GM23248 (cell line): ENCODE data around the gene PARL.

Experiments used
- EZH2 ChIP-seq: fragments of 200-600 bp; sonication (generic); IDR thresholded peaks from 2 replicates; pipeline ENCODE4 v1.6.1; 2018; ENCODE audit warnings: antibody characterized with exemption, mild to moderate bottlenecking; ENCODE audit not compliant: insufficient read depth, poor library complexity, severe bottlenecking
- EZH2phosphoT487 ChIP-seq: fragments of 200-600 bp; sonication (generic); IDR thresholded peaks from 2 replicates; pipeline ENCODE4 v1.6.1; 2018; ENCODE audit warnings: antibody characterized with exemption, moderate library complexity, mild to moderate bottlenecking, low read depth; ENCODE audit not compliant: insufficient read depth

- no peak for TF ChIP-seq EZH2
- TF ChIP-seq EZH2phosphoT487: no peak
Measured at GRCh38 chr3:183815563-183815940, 69.1 kb downstream of the PARL start.
